Natural killer cell (primary cell): ENCODE results near the gene WWTR1. TPM values are rescaled to one million over a fixed set of nuclear protein-coding genes. Genes with fewer than 3 reads are reported as not detected.

Experiments used
- ATAC-seq, 3 donors: fragments of 150-1000 bp in 2 of 3; fragments of 200-7000 bp in 1 of 3; cut with Tn5 transposase; 1 replicate in 1 of 3; 2 replicates in 2 of 3; pipeline ENCODE4 v1.10.0; 2021; ENCODE audit warnings: mild to moderate bottlenecking in 2 of 3, moderate library complexity in 2 of 3
- DNase-seq, 2 donors: peaks; one replicate each; pipeline versions ENCODE4 v3.0.0 to v3.0.0-alpha.2; 2013 to 2021; ENCODE audit warnings: mixed read lengths in 1 of 2
- H3K27ac ChIP-seq: one replicate; pipeline ENCODE4 v1.5.1; 2013; ENCODE audit warnings: mild to moderate bottlenecking, low read length
- H3K27me3 ChIP-seq: one replicate; pipeline ENCODE4 v1.6.1; 2013; ENCODE audit warnings: low read length; ENCODE audit not compliant: control insufficient read depth, insufficient read depth
- H3K36me3 ChIP-seq: one replicate; pipeline ENCODE4 v1.6.1; 2013; ENCODE audit warnings: low read length; ENCODE audit not compliant: control insufficient read depth, insufficient read depth
- H3K4me1 ChIP-seq: one replicate; pipeline ENCODE4 v1.6.1; 2013; ENCODE audit warnings: low read length; ENCODE audit not compliant: control insufficient read depth, insufficient read depth
- H3K4me3 ChIP-seq: one replicate; pipeline ENCODE4 v1.5.1; 2013; ENCODE audit warnings: low read length
- H3K9me3 ChIP-seq: one replicate; pipeline ENCODE4 v1.6.1; 2013; ENCODE audit warnings: low read length; ENCODE audit not compliant: control insufficient read depth, insufficient read depth
- H3K27ac Mint-ChIP-seq, 2 donors: one replicate each; pipeline ENCODE4 v1.8.0; 2022; ENCODE audit warnings: mild to moderate bottlenecking in 2 of 2, mixed read lengths in 2 of 2, moderate library complexity in 1 of 2
- H3K27me3 Mint-ChIP-seq, 2 donors: one replicate each; pipeline ENCODE4 v1.8.0; 2022; ENCODE audit warnings: low read depth in 2 of 2, mixed read lengths in 2 of 2
- H3K36me3 Mint-ChIP-seq: one replicate; pipeline ENCODE4 v1.8.0; 2022; ENCODE audit warnings: mixed read lengths
- H3K4me1 Mint-ChIP-seq, 2 donors: one replicate each; pipeline ENCODE4 v1.8.0; 2022; ENCODE audit warnings: mixed read lengths in 2 of 2
- H3K4me3 Mint-ChIP-seq: one replicate; pipeline ENCODE4 v1.8.0; 2022; ENCODE audit warnings: mild to moderate bottlenecking, moderate library complexity, mixed read lengths
- H3K9me3 Mint-ChIP-seq, 2 donors: one replicate each; pipeline ENCODE4 v1.8.0; 2022; ENCODE audit warnings: mixed read lengths in 2 of 2
- WGBS: methylation state at CpG from one replicate; pipeline ENCODE4 v1.1.7; 2013; ENCODE audit warnings: missing lambda C conversion rate; ENCODE audit not compliant: insufficient coverage; 5-methylcytosine and 5-hydroxymethylcytosine counted together
- intact Hi-C: fragments of 100-400 bp; cut with micrococcal nuclease; formaldehyde crosslinking; loops from one replicate; pipeline ENCODE4 v1.14.2; 2022
- total RNA-seq, 4 donors: library from RNA; stranded (reverse); fragments of 120-200 nt in 1 of 4; gene quantifications; one replicate each; pipeline versions ENCODE4 v1.2.3 to v1.2.4, GENCODE V29; 2013 to 2022
- TF ChIP-seq, protein P1 (sequence below): fragments of 200-600 bp; IDR thresholded peaks from one replicate; pipeline ENCODE4 v1.8.0; 2022; ENCODE audit warnings: antibody characterized with exemption

The WWTR1 gene
- total RNA-seq, 3 donors from 2014 or later (not counting 1 experiment from before 2014, with no cell fraction given), result 0.72 to 1.1 (median 0.73) TPM

DNA sequence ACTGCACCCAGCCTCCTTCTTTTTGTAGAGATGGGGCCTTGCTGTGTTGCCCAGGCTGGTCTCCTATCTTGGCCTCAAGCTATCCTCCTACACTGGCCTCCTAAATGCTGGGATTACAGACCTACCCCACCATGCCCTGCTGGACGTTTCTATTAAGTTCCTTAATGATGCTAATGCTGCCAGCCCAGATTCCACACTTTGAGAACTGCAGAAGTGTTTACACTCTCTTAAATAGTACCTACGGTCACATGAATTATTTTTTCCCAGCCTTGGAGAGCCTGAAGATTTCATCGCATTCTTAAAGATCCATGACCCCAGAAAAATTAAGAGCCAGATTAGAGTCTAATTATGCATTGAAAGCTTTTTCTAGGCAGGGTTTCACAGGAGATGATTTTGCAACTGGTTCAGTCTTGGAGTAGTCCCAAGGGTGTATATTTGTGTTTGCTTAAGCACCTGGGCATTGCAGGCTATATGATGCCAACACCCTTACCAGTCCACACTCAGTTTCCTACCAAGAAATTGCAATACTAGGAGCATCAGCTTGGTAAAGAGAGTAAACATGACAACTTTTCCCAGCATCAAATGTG, 146.7 kb downstream of the WWTR1 start:
- Mint-ChIP-seq H3K9me3 (no peaks in the 10 kb centered on the region), H3K4me1 (peaks cover 28% of the 10 kb centered on the region in 2 donors), H3K27me3 (peaks cover 16 to 27% of the 10 kb centered on the region in 2 donors), H3K36me3 (no peaks in the 10 kb centered on the region), H3K27ac (no peak overlapping the region), H3K4me3 (no peak overlapping the region)
- peaks cover 6% of the 10 kb centered on the region for H3K27me3 ChIP-seq
- H3K9me3 ChIP-seq, result no peaks in the 10 kb centered on the region
- intact Hi-C loops, result loop anchor here (5.0 kb wide), 1 partner anchor 301 kb away; the partner anchor contains the start of gene RNF13
- no peaks in the 10 kb centered on the region for H3K36me3 ChIP-seq
- ATAC-seq (no peak), DNase-seq (no peak)
- no peak overlapping the region for H3K4me3 ChIP-seq
- H3K27ac ChIP-seq, result no peak overlapping the region
- TF ChIP-seq, protein P1, sequence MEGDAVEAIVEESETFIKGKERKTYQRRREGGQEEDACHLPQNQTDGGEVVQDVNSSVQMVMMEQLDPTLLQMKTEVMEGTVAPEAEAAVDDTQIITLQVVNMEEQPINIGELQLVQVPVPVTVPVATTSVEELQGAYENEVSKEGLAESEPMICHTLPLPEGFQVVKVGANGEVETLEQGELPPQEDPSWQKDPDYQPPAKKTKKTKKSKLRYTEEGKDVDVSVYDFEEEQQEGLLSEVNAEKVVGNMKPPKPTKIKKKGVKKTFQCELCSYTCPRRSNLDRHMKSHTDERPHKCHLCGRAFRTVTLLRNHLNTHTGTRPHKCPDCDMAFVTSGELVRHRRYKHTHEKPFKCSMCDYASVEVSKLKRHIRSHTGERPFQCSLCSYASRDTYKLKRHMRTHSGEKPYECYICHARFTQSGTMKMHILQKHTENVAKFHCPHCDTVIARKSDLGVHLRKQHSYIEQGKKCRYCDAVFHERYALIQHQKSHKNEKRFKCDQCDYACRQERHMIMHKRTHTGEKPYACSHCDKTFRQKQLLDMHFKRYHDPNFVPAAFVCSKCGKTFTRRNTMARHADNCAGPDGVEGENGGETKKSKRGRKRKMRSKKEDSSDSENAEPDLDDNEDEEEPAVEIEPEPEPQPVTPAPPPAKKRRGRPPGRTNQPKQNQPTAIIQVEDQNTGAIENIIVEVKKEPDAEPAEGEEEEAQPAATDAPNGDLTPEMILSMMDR, result no peak
- WGBS, result 83% methylated on average over 3 of the region's 3 CpGs
- H3K4me1 ChIP-seq, result peaks cover 19% of the 10 kb centered on the region

DNA sequence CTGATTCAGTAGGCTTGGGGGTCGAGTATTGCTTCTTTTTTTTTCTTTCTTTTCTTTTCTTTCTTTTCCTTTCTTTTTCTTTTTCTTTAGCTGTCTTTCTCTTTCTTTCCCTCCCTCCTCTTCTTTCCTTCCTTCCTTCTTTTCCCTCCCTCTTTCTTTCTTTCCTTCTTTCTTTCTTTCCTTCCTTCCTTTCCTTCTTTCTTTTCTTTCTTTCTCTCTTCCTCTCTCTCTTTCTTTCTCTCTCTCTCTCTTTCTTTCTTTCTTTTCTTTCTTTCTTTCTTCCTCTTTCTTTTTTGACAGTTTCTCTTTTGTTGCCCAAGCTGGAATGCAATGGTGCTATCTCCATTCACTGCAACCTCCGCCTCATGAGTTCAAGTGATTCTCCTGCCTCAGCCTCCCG, 147.3 kb downstream of the WWTR1 start:
- H3K4me1 ChIP-seq, result peaks cover 19% of the 10 kb centered on the region
- no peaks in the 10 kb centered on the region for H3K36me3 ChIP-seq
- intact Hi-C loops, result loop anchor here (5.0 kb wide), 1 partner anchor 302 kb away; the partner anchor contains the start of gene RNF13
- DNase-seq (no peak), ATAC-seq (no peak)
- no peak overlapping the region for H3K4me3 ChIP-seq
- no peak overlapping the region for H3K27ac ChIP-seq
- peaks cover 28% of the 10 kb centered on the region in 2 donors for H3K4me1 Mint-ChIP-seq
- no peaks in the 10 kb centered on the region for H3K36me3 Mint-ChIP-seq
- no peak overlapping the region for H3K27ac Mint-ChIP-seq
- peaks cover 16 to 27% of the 10 kb centered on the region in 2 donors for H3K27me3 Mint-ChIP-seq
- no peaks in the 10 kb centered on the region for H3K9me3 ChIP-seq
- H3K9me3 Mint-ChIP-seq, result no peaks in the 10 kb centered on the region
- peaks cover 6% of the 10 kb centered on the region for H3K27me3 ChIP-seq
- no peak overlapping the region for H3K4me3 Mint-ChIP-seq
- 89% methylated on average over 3 of the region's 3 CpGs for WGBS
- TF ChIP-seq, protein P1, result peak; percentile 10

DNA sequence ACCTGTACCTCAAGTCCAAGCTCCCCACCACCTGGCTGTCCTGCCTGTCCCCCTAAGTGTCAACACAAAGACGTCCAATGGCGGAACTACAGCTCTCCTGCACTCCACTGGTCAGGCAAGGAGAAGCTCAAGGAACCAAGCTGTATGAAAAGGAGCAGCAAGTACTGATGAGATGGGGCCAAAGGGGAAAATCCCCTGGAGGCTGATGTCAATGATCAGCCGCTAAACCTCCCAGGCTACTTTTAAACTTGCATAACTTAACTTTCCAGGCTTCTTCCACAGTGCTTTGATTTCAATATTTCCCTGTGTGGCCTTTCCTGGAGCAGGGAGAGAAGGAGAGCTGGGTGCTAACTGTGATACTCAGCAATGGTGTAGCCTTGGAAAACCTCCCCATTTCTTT, 148.3 kb downstream of the WWTR1 start:
- TF ChIP-seq, protein P1, result no peak
- no peaks in the 10 kb centered on the region for H3K36me3 Mint-ChIP-seq
- H3K4me3 ChIP-seq, result no peak overlapping the region
- H3K9me3 ChIP-seq, result no peaks in the 10 kb centered on the region
- H3K27me3 Mint-ChIP-seq, result peaks cover 8 to 25% of the 10 kb centered on the region in 2 donors
- no peak overlapping the region for H3K27ac ChIP-seq
- no peak overlapping the region for H3K4me3 Mint-ChIP-seq
- 100% methylated on average over 2 of the region's 3 CpGs for WGBS
- no peak for ATAC-seq
- H3K4me1 ChIP-seq, result peaks cover 19% of the 10 kb centered on the region
- H3K36me3 ChIP-seq, result no peaks in the 10 kb centered on the region
- H3K27ac Mint-ChIP-seq, result no peak overlapping the region
- no peaks in the 10 kb centered on the region for H3K9me3 Mint-ChIP-seq
- H3K27me3 ChIP-seq, result peaks cover 6% of the 10 kb centered on the region
- H3K4me1 Mint-ChIP-seq, result peaks cover 28% of the 10 kb centered on the region in 2 donors
- no peak for DNase-seq
- intact Hi-C loops, result no loop called here
